GM10248 (cell line): ENCODE data around the gene HPRT1.
A peak's percentile ranks its signal among the peaks of the same experiment; 100 is the strongest.

Source experiments
- CTCF ChIA-PET: fragments of 300-600 bp; sonication (Branson Sonifier 250); formaldehyde crosslinking; extraction: SDS; loops from one replicate; lab custom pipeline; 2021; ENCODE audit warnings: antibody characterized with exemption; lab: Yijun Ruan, JAX
- POLR2A ChIA-PET: fragments of 350-650 bp; sonication (Branson Sonifier 250); formaldehyde crosslinking; extraction: SDS; loops from one replicate; lab custom pipeline; 2020; ENCODE audit warnings: antibody characterized with exemption; lab: Yijun Ruan, JAX
- DNase-seq: peaks from one replicate; pipeline ENCODE4 v3.0.0; 2012; ENCODE audit errors: extremely low spot score
- CTCF ChIP-seq: IDR thresholded peaks from 2 replicates; pipeline ENCODE4 v1.5.1; 2012; ENCODE audit warnings: mild to moderate bottlenecking, low read depth; ENCODE audit errors: extremely low read depth, missing control alignments, control extremely low read depth

Gene HPRT1

GRCh38 chrX:134480061-134480460 is 20.1 kb downstream of the HPRT1 start:
- ChIA-PET CTCF (no interaction called here), POLR2A (no interaction called here)
- no peak for DNase-seq
- no peak for TF ChIP-seq CTCF

- DNase-seq: no peak
Observed at GRCh38 chrX:134481339-134481738, 21.4 kb downstream of the HPRT1 start.

GRCh38 chrX:134482371-134482770 is 22.4 kb downstream of the HPRT1 start:
- ChIA-PET POLR2A (no interaction called here), CTCF (interaction anchor here (1.3 to 1.4 kb wide), 2 partner anchors 20 to 425 kb away, joined by 4 read pairs; no protein-coding TSS in a partner anchor)
- DNase-seq: no peak
- TF ChIP-seq CTCF: no peak

More at GRCh38 chrX:134481339-134481738, 21.4 kb downstream of the HPRT1 start:
- no peak for TF ChIP-seq CTCF
- ChIA-PET CTCF (no interaction called here), POLR2A (no interaction called here)

GRCh38 chrX:134484039-134484438 is 24.1 kb downstream of the HPRT1 start:
- DNase-seq: no peak
- CTCF ChIA-PET: interaction anchor here (0.8 to 1.4 kb wide), 5 partner anchors 18 to 602 kb away, joined by 3 to 5 read pairs (median 3); no protein-coding TSS in a partner anchor
- TF ChIP-seq CTCF: peak; percentile 42
- POLR2A ChIA-PET: no interaction called here

GRCh38 chrX:134501941-134502340 is 42.0 kb downstream of the HPRT1 start:
- TF ChIP-seq CTCF: no peak
- ChIA-PET CTCF (interaction anchor here (1.2 to 1.5 kb wide), 4 partner anchors 18 to 281 kb away, joined by 3 to 4 read pairs (median 4); no protein-coding TSS in a partner anchor), POLR2A (no interaction called here)
- no peak for DNase-seq

- ChIA-PET POLR2A (no interaction called here), CTCF (interaction anchor here (0.6 to 1.5 kb wide), 4 partner anchors 17 to 405 kb away, joined by 3 to 4 read pairs (median 4); no protein-coding TSS in a partner anchor)
- DNase-seq: no peak
- TF ChIP-seq CTCF: no peak
Observed at GRCh38 chrX:134502686-134503085, 42.7 kb downstream of the HPRT1 start.
